Measurements from ENCODE around the gene MRPL36.

- TF ChIP-seq POLR2AphosphoS5 (IDR thresholded peaks at IDR 0.05; ENCODE audit: borderline replicate concordance, low read depth, low read length) = no peak
- no peak for TF ChIP-seq EZH2 (IDR thresholded peaks at IDR 0.05)
These were observed 48.4 kb downstream of the MRPL36 start for GRCh38 chr5:1751026-1751863.

Measured in SK-N-MC (cell line).